ENCODE results near the gene ELFN1.
"Not testable (repeated sequence)": the region's sequence is repeated elsewhere in the genome, so short reads cannot be mapped to it uniquely, and the experiment has no call there.

The ELFN1 gene

DNA sequence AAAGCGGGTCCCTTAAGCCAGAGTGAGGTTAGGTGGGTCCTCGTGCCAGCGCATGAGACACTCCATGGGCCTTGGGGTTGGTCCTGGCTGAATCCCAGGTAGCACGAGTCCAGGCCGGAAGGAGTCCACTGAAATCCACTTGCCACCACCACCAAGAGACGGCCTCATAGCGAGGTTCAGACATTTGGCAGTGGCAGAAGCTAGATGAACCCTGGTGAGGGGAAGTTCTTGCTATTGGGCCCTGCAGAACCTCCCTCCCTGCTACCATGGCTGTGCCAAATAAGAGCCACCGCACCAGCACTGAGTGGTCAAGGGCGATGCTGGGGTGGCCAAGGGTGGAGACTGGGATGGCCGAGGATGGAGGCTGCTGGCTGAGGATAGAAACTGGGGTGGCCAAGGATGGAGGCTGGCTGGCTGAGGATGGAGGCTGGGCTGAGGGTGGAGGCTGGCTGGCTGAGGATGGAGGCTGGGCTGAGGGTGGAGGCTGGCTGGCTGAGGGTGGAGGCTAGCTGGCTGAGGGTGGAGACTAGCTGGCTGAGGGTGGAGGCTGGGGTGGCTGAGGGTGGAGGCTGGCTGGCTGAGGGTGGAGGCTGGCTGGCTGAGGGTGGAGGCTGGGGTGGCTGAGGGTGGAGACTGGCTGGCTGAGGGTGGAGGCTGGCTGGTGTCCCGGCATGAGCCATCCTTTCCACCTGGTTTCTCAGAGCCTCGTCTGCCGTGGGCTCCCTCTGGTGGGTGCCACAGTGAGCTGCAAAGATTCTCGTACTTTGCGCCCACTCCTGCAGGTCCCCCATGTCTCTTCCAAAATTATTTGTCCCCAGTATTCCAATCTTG lies 88.2 kb downstream of the ELFN1 start:
- peak overlapping the region; percentile 27 to 76 for H3K27ac Mint-ChIP-seq
- no peak overlapping the region for H3K4me3 Mint-ChIP-seq
- peaks cover 20% of the 10 kb centered on the region for H3K27me3 Mint-ChIP-seq
- H3K9me3 Mint-ChIP-seq: peaks cover 0 to 14% of the 10 kb centered on the region in 2 donors
- ATAC-seq (peak; percentile 55), DNase-seq (peak in 1 of 2 donors; percentile 24)
- H3K4me1 Mint-ChIP-seq: peaks cover under 1% of the 10 kb centered on the region

- H3K27ac Mint-ChIP-seq: peak overlapping the region in 1 of 2 donors; percentile 76
- ATAC-seq (no peak), DNase-seq (no peak)
- H3K9me3 Mint-ChIP-seq: peaks cover 0 to 14% of the 10 kb centered on the region in 2 donors
- H3K4me3 Mint-ChIP-seq: no peak overlapping the region
- H3K27me3 Mint-ChIP-seq: peaks cover 20% of the 10 kb centered on the region
- H3K4me1 Mint-ChIP-seq: no peaks in the 10 kb centered on the region
Observed at GRCh38 chr7:1758859-1759521, 88.9 kb downstream of the ELFN1 start.

DNA sequence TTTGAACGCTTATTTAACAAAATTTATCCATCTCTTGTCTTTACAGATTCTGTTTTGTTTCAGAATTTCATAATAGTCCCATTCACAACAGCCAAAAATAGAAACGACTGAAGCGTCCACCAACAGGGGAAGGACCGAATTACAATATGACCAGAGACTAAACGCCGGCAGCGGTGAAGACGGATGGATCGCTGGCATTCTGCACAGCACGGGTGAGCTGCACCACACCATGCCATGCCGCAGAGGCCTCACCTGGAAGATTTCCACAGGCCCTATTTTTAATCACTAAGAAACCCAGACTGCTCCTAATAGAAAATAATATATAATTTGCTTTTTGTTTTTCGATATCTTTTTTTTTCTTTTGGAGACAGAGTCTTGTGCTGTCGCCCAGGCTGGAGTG lies 91.0 kb downstream of the ELFN1 start:
- no peak overlapping the region for H3K27ac Mint-ChIP-seq
- H3K9me3 Mint-ChIP-seq: peaks cover 0 to 14% of the 10 kb centered on the region in 2 donors
- ATAC-seq (no peak), DNase-seq (no peak)
- peaks cover 20% of the 10 kb centered on the region for H3K27me3 Mint-ChIP-seq
- H3K4me1 Mint-ChIP-seq: no peaks in the 10 kb centered on the region
- H3K4me3 Mint-ChIP-seq: no peak overlapping the region

DNA sequence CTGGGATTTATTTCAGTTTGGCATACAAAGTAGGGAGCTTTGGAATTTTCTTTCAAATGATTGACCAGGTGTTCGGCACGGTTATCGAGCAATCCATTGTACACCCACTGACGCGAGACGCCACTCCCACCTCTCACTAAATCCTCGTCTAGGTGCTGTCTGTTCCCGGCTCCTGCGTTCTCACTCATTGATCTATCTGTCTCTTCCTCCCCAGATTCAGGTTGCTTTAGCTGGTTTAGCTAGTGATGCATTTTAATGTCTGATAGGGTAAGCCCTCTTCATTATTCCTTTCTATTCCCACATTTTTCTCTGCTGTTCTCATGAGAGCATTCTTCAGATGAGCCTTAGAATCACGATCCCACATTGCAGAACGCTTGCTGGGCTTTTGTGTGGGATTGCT lies 91.7 kb downstream of the ELFN1 start:
- Mint-ChIP-seq H3K27ac (no peak overlapping the region), H3K9me3 (peaks cover 0 to 14% of the 10 kb centered on the region in 2 donors), H3K4me3 (no peak overlapping the region), H3K4me1 (no peaks in the 10 kb centered on the region), H3K27me3 (peaks cover 20% of the 10 kb centered on the region)
- ATAC-seq (no peak), DNase-seq (no peak)

- H3K9me3 Mint-ChIP-seq: peaks cover 0 to 14% of the 10 kb centered on the region in 2 donors
- DNase-seq: no peak
Observed at GRCh38 chr7:1762238-1762945, 92.3 kb downstream of the ELFN1 start.

DNA sequence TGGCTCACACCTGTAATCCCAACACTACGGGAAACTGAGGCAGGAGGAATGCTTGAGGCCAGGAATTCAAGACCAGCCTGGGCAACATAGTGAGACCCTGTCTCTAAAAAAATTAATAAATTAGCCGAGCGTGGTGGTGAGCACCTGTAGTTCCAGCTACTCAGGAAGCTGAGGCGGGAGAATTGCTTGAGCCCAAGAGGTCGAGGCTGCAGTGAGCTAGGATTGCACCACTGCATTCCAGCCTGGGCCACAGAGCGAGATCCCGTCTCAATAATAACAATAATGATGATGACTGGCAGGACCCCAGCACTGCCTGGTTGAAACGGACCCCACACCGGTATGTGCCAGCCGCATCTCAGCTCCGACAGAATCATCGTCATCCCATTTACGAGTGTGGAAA lies 93.0 kb downstream of the ELFN1 start:
- H3K27ac Mint-ChIP-seq: no peak overlapping the region
- H3K4me1 Mint-ChIP-seq: no peaks in the 10 kb centered on the region
- DNase-seq (no peak), ATAC-seq (no peak)
- H3K9me3 Mint-ChIP-seq: peaks cover 0 to 14% of the 10 kb centered on the region in 2 donors
- no peak overlapping the region for H3K4me3 Mint-ChIP-seq
- H3K27me3 Mint-ChIP-seq: peaks cover 16% of the 10 kb centered on the region

More at GRCh38 chr7:1762238-1762945, 92.3 kb downstream of the ELFN1 start:
- Mint-ChIP-seq H3K4me1 (no peaks in the 10 kb centered on the region), H3K27ac (no peak overlapping the region), H3K27me3 (peaks cover 20% of the 10 kb centered on the region), H3K4me3 (no peak overlapping the region)
- no peak for ATAC-seq

GRCh38 chr7:1763911-1764310 lies 93.8 kb downstream of the ELFN1 start:
- not testable (repeated sequence) for DNase-seq, H3K4me1 Mint-ChIP-seq, ATAC-seq

DNA sequence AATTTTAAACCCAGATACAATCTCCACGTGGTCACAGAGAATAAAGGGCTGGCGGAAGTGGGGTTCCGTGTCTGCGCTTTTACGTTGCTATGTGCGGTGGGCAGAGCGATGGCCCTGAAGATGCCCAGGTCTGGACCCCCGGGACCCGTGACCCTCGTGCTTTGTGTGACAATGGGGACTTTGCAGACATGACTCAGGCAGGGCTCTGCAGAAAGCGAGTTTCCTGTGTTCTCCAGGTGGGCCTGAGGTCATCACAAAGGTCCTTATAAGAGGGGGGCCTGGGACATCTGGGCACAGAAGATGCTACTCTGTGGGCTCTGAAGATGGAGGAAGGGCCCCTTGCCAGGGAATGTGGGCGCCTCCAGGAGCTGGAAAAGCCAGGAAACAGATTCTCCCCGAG lies 95.3 kb downstream of the ELFN1 start:
- peak overlapping the region in 1 of 2 donors; percentile 34 for H3K27ac Mint-ChIP-seq
- no peak for DNase-seq
- no peak for ATAC-seq
- H3K9me3 Mint-ChIP-seq: peaks cover 0 to 14% of the 10 kb centered on the region in 2 donors
- H3K27me3 Mint-ChIP-seq: no peaks in the 10 kb centered on the region
- no peaks in the 10 kb centered on the region for H3K4me1 Mint-ChIP-seq
- H3K4me3 Mint-ChIP-seq: no peak overlapping the region

More at GRCh38 chr7:1763911-1764310, 93.8 kb downstream of the ELFN1 start:
- not testable (repeated sequence) for H3K4me3 Mint-ChIP-seq, H3K27ac Mint-ChIP-seq, H3K27me3 Mint-ChIP-seq
- H3K9me3 Mint-ChIP-seq: peaks cover 0 to 14% of the 10 kb centered on the region in 2 donors

GRCh38 chr7:1767524-1767923 lies 97.4 kb downstream of the ELFN1 start:
- ATAC-seq: no peak
- peaks cover 0 to 4% of the 10 kb centered on the region in 2 donors for H3K9me3 Mint-ChIP-seq

DNA sequence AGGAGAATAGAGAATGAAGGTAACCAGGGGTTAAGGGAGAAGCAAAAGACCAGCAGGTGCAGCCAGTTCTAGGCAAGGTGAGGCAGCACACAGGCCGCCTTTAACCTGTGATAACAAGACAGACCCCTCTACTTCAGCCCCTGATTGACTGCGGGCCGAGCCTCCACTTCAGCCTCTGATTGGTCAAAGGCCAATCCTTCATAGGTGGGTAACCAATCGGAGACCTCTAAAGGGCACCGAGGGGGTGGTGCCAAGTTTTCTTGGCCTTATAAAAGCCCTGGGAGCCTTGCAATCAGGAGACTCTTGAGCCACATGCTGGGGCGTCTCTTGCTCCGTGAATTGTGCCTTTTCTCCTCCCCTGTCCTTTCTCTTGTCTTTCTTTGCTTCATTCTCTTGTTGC lies 98.8 kb downstream of the ELFN1 start:
- ATAC-seq (no peak), DNase-seq (no peak)
- Mint-ChIP-seq H3K9me3 (peaks cover 7 to 10% of the 10 kb centered on the region in 2 donors), H3K27ac (no peak overlapping the region), H3K4me3 (no peak overlapping the region), H3K4me1 (no peaks in the 10 kb centered on the region), H3K27me3 (no peaks in the 10 kb centered on the region)

More at GRCh38 chr7:1767524-1767923, 97.4 kb downstream of the ELFN1 start:
- Mint-ChIP-seq H3K4me1 (no peaks in the 10 kb centered on the region), H3K27ac (peak overlapping the region in 1 of 2 donors; percentile 63), H3K4me3 (no peak overlapping the region), H3K27me3 (no peaks in the 10 kb centered on the region)
- no peak for DNase-seq

- peaks cover 7 to 10% of the 10 kb centered on the region in 2 donors for H3K9me3 Mint-ChIP-seq
- no peak for ATAC-seq
- no peak for DNase-seq
- H3K27me3 Mint-ChIP-seq: no peaks in the 10 kb centered on the region
- no peak overlapping the region for H3K27ac Mint-ChIP-seq
- no peak overlapping the region for H3K4me3 Mint-ChIP-seq
- H3K4me1 Mint-ChIP-seq: no peaks in the 10 kb centered on the region
Observed at GRCh38 chr7:1769286-1770200, 99.5 kb downstream of the ELFN1 start.

- H3K9me3 Mint-ChIP-seq: peaks cover 7 to 14% of the 10 kb centered on the region in 2 donors
- H3K27me3 Mint-ChIP-seq: no peaks in the 10 kb centered on the region
- no peaks in the 10 kb centered on the region for H3K4me1 Mint-ChIP-seq
- ATAC-seq: no peak
- no peak for DNase-seq
- H3K4me3 Mint-ChIP-seq: no peak overlapping the region
- H3K27ac Mint-ChIP-seq: no peak overlapping the region
Observed at GRCh38 chr7:1770331-1770730, 100.3 kb downstream of the ELFN1 start.

- no peaks in the 10 kb centered on the region for H3K27me3 Mint-ChIP-seq
- H3K27ac Mint-ChIP-seq: no peak overlapping the region
- H3K9me3 Mint-ChIP-seq: peaks cover 13 to 35% of the 10 kb centered on the region in 2 donors
- H3K4me1 Mint-ChIP-seq: no peaks in the 10 kb centered on the region
- DNase-seq: no peak
- no peak for ATAC-seq
- no peak overlapping the region for H3K4me3 Mint-ChIP-seq
Observed at GRCh38 chr7:1775389-1775788, 105.3 kb downstream of the ELFN1 start.

- ATAC-seq (no peak), DNase-seq (no peak)
- Mint-ChIP-seq H3K27me3 (no peaks in the 10 kb centered on the region), H3K27ac (no peak overlapping the region), H3K9me3 (peaks cover 13 to 35% of the 10 kb centered on the region in 2 donors), H3K4me1 (no peaks in the 10 kb centered on the region), H3K4me3 (no peak overlapping the region)
Observed at GRCh38 chr7:1777122-1777521, 107.0 kb downstream of the ELFN1 start.

GRCh38 chr7:1779445-1779844 lies 109.4 kb downstream of the ELFN1 start:
- H3K4me1 Mint-ChIP-seq: no peaks in the 10 kb centered on the region
- no peak for ATAC-seq

More at GRCh38 chr7:1779445-1779844, 109.4 kb downstream of the ELFN1 start:
- Mint-ChIP-seq H3K27ac (no peak overlapping the region), H3K27me3 (no peaks in the 10 kb centered on the region), H3K9me3 (peaks cover 7 to 26% of the 10 kb centered on the region in 2 donors), H3K4me3 (no peak overlapping the region)
- DNase-seq: no peak
